ENCODE results near the gene MAGEA11.
"Not testable (repeated sequence)": the region's sequence is repeated elsewhere in the genome, so short reads cannot be mapped to it uniquely, and the experiment has no call there.

MAGEA11 gene

GRCh38 chrX:149717803-149718202 is 5.9 kb downstream of the MAGEA11 start:
- DNase-seq (ENCODE audit: low spot score) = no peak

GRCh38 chrX:149718757-149719156 is 6.9 kb downstream of the MAGEA11 start:
- DNase-seq (ENCODE audit: low spot score) = no peak

- no peak for DNase-seq (ENCODE audit: low spot score)
Observed at GRCh38 chrX:149720021-149720689, 8.3 kb downstream of the MAGEA11 start.

GRCh38 chrX:149721241-149721640 is 9.4 kb downstream of the MAGEA11 start:
- DNase-seq (ENCODE audit: low spot score) = not testable (repeated sequence)

- no peak for DNase-seq (ENCODE audit: low spot score)
Observed at GRCh38 chrX:149721778-149722177, 9.9 kb downstream of the MAGEA11 start.

- not testable (repeated sequence) for DNase-seq (ENCODE audit: low spot score)
Observed at GRCh38 chrX:149723583-149724118, 11.8 kb downstream of the MAGEA11 start.

- not testable (repeated sequence) for DNase-seq (ENCODE audit: low spot score)
Observed at GRCh38 chrX:149727308-149727707, 15.4 kb downstream of the MAGEA11 start.

- DNase-seq (ENCODE audit: low spot score) = not testable (repeated sequence)
Observed at GRCh38 chrX:149742269-149742668, 30.4 kb downstream of the MAGEA11 start.

- not testable (repeated sequence) for DNase-seq (ENCODE audit: low spot score)
Observed at GRCh38 chrX:149746390-149747007, 34.6 kb downstream of the MAGEA11 start.

GRCh38 chrX:149757206-149758067 is 45.6 kb downstream of the MAGEA11 start:
- no peak for DNase-seq (ENCODE audit: low spot score)

- peak; percentile 18 for DNase-seq (ENCODE audit: low spot score)
Observed at GRCh38 chrX:149758068-149758714, 46.3 kb downstream of the MAGEA11 start.

- DNase-seq (ENCODE audit: low spot score) = peak; percentile 20
Observed at GRCh38 chrX:149758715-149759078, 46.8 kb downstream of the MAGEA11 start.

GRCh38 chrX:149759824-149760223 is 48.0 kb downstream of the MAGEA11 start:
- peak; percentile 22 for DNase-seq (ENCODE audit: low spot score)

- DNase-seq (ENCODE audit: low spot score) = no peak
Observed at GRCh38 chrX:149760965-149761364, 49.1 kb downstream of the MAGEA11 start.

- DNase-seq (ENCODE audit: low spot score) = not testable (repeated sequence)
Observed at GRCh38 chrX:149761858-149762674, 50.2 kb downstream of the MAGEA11 start.

GRCh38 chrX:149762696-149763614 is 51.1 kb downstream of the MAGEA11 start:
- DNase-seq (ENCODE audit: low spot score) = peak; percentile 14

Measured in left forelimb (tissue), 1 donor.